ENCODE measurements around the gene NCKAP5.

DNA sequence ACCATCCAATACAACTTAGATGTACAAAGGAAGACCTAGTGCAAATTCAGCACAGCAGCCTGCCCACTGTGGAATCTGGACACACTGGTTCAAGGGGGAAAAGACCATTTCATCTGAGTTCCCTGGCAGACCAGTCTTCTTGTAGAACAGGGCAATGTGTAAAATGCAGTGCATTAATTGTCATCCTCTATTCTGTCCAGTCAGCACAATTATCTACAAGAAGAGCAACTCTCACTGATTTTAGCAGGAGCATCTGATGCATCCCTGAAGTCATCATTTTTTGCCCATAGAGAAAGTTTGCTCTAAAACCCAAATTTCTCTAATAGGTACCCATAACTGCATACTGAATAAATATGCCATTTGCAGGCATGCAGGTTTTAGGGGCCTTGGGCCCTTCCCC, 816.4 kb downstream of the NCKAP5 start:
- TF ChIP-seq, protein P1, sequence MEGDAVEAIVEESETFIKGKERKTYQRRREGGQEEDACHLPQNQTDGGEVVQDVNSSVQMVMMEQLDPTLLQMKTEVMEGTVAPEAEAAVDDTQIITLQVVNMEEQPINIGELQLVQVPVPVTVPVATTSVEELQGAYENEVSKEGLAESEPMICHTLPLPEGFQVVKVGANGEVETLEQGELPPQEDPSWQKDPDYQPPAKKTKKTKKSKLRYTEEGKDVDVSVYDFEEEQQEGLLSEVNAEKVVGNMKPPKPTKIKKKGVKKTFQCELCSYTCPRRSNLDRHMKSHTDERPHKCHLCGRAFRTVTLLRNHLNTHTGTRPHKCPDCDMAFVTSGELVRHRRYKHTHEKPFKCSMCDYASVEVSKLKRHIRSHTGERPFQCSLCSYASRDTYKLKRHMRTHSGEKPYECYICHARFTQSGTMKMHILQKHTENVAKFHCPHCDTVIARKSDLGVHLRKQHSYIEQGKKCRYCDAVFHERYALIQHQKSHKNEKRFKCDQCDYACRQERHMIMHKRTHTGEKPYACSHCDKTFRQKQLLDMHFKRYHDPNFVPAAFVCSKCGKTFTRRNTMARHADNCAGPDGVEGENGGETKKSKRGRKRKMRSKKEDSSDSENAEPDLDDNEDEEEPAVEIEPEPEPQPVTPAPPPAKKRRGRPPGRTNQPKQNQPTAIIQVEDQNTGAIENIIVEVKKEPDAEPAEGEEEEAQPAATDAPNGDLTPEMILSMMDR (IDR thresholded peaks at IDR 0.05; ENCODE audit: low read length) = no peak
- no peak for TF ChIP-seq EZH2 (IDR thresholded peaks at IDR 0.05; ENCODE audit: borderline replicate concordance, low read length)
